K562 (cell line): Measurements from ENCODE around the gene EML1. TPM values are rescaled to one million over a fixed set of nuclear protein-coding genes. Genes with fewer than 3 reads are reported as not detected.
A peak's percentile ranks its signal among the peaks of the same experiment; 100 is the strongest.

ENCODE experiments used
- C11orf30 ChIP-seq: fragments of 450-650 bp; IDR thresholded peaks from 2 replicates; pipeline ENCODE4 v1.6.1; 2016; ENCODE audit warnings: low read depth, mild to moderate bottlenecking
- CEBPB ChIP-seq: fragments of 450-650 bp; IDR thresholded peaks from 2 replicates; pipeline ENCODE4 v1.6.1; 2016; ENCODE audit warnings: missing genetic modification characterization, missing compliant biosample characterization
- EGR1 ChIP-seq: fragments of 450-650 bp; conservative IDR thresholded peaks from 2 replicates; pipeline ENCODE4 v1.6.1; 2017; ENCODE audit warnings: mild to moderate bottlenecking
- HLTF ChIP-seq: fragments of 450-650 bp; IDR thresholded peaks from 2 replicates; pipeline ENCODE4 v1.6.1; 2016
- KHSRP ChIP-seq: fragments of 450-650 bp; IDR thresholded peaks from 2 replicates; pipeline ENCODE4 v1.6.1; 2017
- MCM3 ChIP-seq: fragments of 450-650 bp; IDR thresholded peaks from 2 replicates; pipeline ENCODE4 v1.6.1; 2016
- PHB ChIP-seq: fragments of 250-450 bp; sonication (Bioruptor Pico); IDR thresholded peaks from 2 replicates; pipeline ENCODE4 v1.5.0; 2021
- RAD51 ChIP-seq: fragments of 450-650 bp; IDR thresholded peaks from 2 replicates; pipeline ENCODE4 v1.7.1; 2016; ENCODE audit warnings: low read depth, mild to moderate bottlenecking, borderline replicate concordance
- RHOXF2B ChIP-seq: fragments of 250-450 bp; sonication (Bioruptor Pico); conservative IDR thresholded peaks from 2 replicates; pipeline ENCODE4 v1.5.1; 2021
- SREBF2 ChIP-seq: sonication (generic); formaldehyde crosslinking; IDR thresholded peaks from 2 replicates; pipeline ENCODE4 v1.4.0; 2020; ENCODE audit warnings: mild to moderate bottlenecking, missing genetic modification reagents
- ZKSCAN8 ChIP-seq: fragments of 200-800 bp; sonication (Bioruptor generic); IDR thresholded peaks from 2 replicates; pipeline ENCODE4 v1.6.1; 2016; ENCODE audit warnings: missing genetic modification characterization, missing compliant biosample characterization
- polyA plus RNA-seq, 8 experiments: library from polyadenylated mRNA; depleted of rRNA in 4 of 8; stranded (reverse) in 5 of 8; unstranded in 3 of 8; fragments of >200 nt; fragmentation: Nextera tagmentation in 2 of 8; fragmentation: Illumina TruSeq in 1 of 8; extraction: Ambion mirVana in 2 of 8; extraction: Trizol in 1 of 8; gene quantifications; 2 replicates each; pipeline versions ENCODE4 v1.2.1 to v1.2.3, GENCODE V29; 2011 to 2014; ENCODE audit warnings: inconsistent platforms in 1 of 8, missing spikeins in 1 of 8
- total RNA-seq, 7 experiments: library from RNA; depleted of rRNA in 6 of 7; stranded (reverse); fragments of >200 nt in 6 of 7; fragmentation: Illumina TruSeq in 2 of 7; extraction: Trizol in 2 of 7; gene quantifications; 2 replicates each; pipeline versions ENCODE4 v1.2.1 to v1.2.3, GENCODE V29; 2011 to 2021; ENCODE audit warnings: low replicate concordance in 1 of 7
- TF ChIP-seq, protein P1 (sequence below): fragments of 250-450 bp; sonication (Bioruptor Pico); IDR thresholded peaks from 2 replicates; pipeline ENCODE4 v1.5.1; 2021; ENCODE audit warnings: mild to moderate bottlenecking
- TF ChIP-seq, protein P2 (sequence below): fragments of 450-650 bp; IDR thresholded peaks from 2 replicates; pipeline ENCODE4 v1.6.1; 2018; ENCODE audit not compliant: partially characterized antibody
- TF ChIP-seq, protein P3 (sequence below): fragments of 150-350 bp; conservative IDR thresholded peaks from 2 replicates; pipeline ENCODE4 v1.6.1; 2014; ENCODE audit warnings: low read length
- TF ChIP-seq, protein P4 (sequence below): fragments of 250-450 bp; sonication (Bioruptor Pico); IDR thresholded peaks from 2 replicates; pipeline ENCODE4 v1.4.0; 2020; ENCODE audit warnings: mild to moderate bottlenecking

EML1 gene
- total and polyA plus RNA-seq, 9 of the 15 experiments (the other 6 are each of a cell fraction or from before 2014, with no cell fraction given) = 0.01 to 0.35 (median 0.07) TPM; not detected in 2

DNA sequence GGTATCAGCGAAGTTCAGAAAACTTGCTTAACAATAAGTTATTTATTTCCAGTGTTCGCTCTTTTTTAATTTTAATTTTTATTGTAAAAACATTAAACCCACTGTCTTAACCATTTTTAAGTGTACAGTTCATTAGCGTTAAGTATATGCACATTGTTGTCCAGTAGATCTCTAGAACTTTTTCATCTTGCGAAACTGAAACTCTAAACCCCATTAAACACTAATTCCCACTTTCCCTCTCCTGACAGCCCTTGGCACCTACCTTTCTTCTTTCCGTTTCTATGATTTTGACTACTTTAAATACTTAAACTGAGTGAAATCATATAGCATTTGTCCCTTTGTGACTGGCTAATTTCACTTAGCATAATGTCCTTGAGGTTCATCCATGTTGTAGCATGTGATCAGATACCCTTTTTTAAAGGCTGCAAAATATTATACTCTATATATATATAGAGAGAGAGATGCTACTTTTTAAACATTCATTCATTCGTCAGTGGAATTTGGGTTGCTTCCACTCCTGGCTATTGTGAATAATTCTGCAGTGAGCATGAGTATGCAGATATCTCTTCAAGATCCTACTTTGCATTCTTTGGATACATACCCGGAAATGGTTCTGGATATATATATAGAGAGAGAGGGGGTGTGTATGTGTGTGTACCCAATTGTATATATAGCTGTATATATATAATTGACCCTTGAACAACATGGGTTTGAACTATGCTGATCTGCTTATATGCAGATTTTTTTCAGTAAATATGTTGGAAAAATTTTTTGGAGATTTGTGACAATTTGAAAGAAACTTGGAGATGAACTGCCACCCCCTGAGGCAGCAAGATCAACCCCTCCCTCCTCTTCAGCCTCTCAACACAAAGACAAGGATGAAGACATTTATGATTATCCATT is 197.3 kb downstream of the EML1 start (continued):
- TF ChIP-seq, protein P1, sequence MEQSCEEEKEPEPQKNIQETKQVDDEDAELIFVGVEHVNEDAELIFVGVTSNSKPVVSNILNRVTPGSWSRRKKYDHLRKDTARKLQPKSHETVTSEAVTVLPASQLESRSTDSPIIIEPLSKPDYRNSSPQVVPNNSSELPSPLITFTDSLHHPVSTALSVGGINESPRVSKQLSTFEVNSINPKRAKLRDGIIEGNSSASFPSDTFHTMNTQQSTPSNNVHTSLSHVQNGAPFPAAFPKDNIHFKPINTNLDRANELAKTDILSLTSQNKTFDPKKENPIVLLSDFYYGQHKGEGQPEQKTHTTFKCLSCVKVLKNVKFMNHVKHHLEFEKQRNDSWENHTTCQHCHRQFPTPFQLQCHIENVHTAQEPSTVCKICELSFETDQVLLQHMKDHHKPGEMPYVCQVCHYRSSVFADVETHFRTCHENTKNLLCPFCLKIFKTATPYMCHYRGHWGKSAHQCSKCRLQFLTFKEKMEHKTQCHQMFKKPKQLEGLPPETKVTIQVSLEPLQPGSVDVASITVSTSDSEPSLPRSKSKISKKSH (CRISPR knock-in tag) = no peak
- TF ChIP-seq CEBPB (tag) = no peak
- TF ChIP-seq, protein P2, sequence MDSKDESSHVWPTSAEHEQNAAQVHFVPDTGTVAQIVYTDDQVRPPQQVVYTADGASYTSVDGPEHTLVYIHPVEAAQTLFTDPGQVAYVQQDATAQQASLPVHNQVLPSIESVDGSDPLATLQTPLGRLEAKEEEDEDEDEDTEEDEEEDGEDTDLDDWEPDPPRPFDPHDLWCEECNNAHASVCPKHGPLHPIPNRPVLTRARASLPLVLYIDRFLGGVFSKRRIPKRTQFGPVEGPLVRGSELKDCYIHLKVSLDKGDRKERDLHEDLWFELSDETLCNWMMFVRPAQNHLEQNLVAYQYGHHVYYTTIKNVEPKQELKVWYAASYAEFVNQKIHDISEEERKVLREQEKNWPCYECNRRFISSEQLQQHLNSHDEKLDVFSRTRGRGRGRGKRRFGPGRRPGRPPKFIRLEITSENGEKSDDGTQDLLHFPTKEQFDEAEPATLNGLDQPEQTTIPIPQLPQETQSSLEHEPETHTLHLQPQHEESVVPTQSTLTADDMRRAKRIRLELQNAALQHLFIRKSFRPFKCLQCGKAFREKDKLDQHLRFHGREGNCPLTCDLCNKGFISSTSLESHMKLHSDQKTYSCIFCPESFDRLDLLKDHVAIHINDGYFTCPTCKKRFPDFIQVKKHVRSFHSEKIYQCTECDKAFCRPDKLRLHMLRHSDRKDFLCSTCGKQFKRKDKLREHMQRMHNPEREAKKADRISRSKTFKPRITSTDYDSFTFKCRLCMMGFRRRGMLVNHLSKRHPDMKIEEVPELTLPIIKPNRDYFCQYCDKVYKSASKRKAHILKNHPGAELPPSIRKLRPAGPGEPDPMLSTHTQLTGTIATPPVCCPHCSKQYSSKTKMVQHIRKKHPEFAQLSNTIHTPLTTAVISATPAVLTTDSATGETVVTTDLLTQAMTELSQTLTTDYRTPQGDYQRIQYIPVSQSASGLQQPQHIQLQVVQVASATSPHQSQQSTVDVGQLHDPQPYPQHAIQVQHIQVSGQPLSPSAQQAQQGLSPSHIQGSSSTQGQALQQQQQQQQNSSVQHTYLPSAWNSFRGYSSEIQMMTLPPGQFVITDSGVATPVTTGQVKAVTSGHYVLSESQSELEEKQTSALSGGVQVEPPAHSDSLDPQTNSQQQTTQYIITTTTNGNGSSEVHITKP = peak; percentile 91
- no peak for TF ChIP-seq RAD51
- no peak for TF ChIP-seq MCM3
- no peak for TF ChIP-seq KHSRP
- no peak for TF ChIP-seq HLTF
- TF ChIP-seq C11orf30 = 0 out of 2 replicates have a peak, but pooled peaks have one; percentile 11
- TF ChIP-seq EGR1 = no peak
- no peak for TF ChIP-seq RHOXF2B (CRISPR knock-in tag)
- TF ChIP-seq, protein P3, sequence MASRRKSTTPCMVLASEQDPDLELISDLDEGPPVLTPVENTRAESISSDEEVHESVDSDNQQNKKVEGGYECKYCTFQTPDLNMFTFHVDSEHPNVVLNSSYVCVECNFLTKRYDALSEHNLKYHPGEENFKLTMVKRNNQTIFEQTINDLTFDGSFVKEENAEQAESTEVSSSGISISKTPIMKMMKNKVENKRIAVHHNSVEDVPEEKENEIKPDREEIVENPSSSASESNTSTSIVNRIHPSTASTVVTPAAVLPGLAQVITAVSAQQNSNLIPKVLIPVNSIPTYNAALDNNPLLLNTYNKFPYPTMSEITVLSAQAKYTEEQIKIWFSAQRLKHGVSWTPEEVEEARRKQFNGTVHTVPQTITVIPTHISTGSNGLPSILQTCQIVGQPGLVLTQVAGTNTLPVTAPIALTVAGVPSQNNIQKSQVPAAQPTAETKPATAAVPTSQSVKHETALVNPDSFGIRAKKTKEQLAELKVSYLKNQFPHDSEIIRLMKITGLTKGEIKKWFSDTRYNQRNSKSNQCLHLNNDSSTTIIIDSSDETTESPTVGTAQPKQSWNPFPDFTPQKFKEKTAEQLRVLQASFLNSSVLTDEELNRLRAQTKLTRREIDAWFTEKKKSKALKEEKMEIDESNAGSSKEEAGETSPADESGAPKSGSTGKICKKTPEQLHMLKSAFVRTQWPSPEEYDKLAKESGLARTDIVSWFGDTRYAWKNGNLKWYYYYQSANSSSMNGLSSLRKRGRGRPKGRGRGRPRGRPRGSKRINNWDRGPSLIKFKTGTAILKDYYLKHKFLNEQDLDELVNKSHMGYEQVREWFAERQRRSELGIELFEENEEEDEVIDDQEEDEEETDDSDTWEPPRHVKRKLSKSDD = no peak
- TF ChIP-seq PHB (CRISPR knock-in tag) = no peak
- TF ChIP-seq, protein P4, sequence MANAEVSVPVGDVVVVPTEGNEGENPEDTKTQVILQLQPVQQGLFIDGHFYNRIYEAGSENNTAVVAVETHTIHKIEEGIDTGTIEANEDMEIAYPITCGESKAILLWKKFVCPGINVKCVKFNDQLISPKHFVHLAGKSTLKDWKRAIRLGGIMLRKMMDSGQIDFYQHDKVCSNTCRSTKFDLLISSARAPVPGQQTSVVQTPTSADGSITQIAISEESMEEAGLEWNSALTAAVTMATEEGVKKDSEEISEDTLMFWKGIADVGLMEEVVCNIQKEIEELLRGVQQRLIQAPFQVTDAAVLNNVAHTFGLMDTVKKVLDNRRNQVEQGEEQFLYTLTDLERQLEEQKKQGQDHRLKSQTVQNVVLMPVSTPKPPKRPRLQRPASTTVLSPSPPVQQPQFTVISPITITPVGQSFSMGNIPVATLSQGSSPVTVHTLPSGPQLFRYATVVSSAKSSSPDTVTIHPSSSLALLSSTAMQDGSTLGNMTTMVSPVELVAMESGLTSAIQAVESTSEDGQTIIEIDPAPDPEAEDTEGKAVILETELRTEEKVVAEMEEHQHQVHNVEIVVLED (CRISPR knock-in tag) = no peak
- TF ChIP-seq ZKSCAN8 (CRISPR knock-in tag) = no peak
- TF ChIP-seq SREBF2 (CRISPR knock-in tag) = no peak
